Stimulated activated CD8-positive, alpha-beta memory T cell treated with anti-CD3 and anti-CD28 coated beads, Interleukin-12 subunit alpha, Interleukin-12 subunit beta, amount 100 ng/mL, for 24 hours (primary cell): ENCODE measurements around the gene GPR150.
"Not testable (repeated sequence)": the region's sequence is repeated elsewhere in the genome, so short reads cannot be mapped to it uniquely, and the experiment has no call there.

Experiments used
- DNase-seq: peaks from one replicate; pipeline ENCODE4 v3.0.0-alpha.2; 2020; ENCODE audit errors: extremely low read depth

Gene GPR150

GRCh38 chr5:95623706-95624105 lies 3.8 kb downstream of the GPR150 start:
- no peak for DNase-seq

- no peak for DNase-seq
These were observed 4.5 kb downstream of the GPR150 start for GRCh38 chr5:95624368-95624767.

GRCh38 chr5:95626701-95627100 lies 6.8 kb downstream of the GPR150 start:
- DNase-seq: no peak

- no peak for DNase-seq
These were observed 8.3 kb downstream of the GPR150 start for GRCh38 chr5:95627971-95628810.

- no peak for DNase-seq
These were observed 9.0 kb downstream of the GPR150 start for GRCh38 chr5:95628933-95629332.

- no peak for DNase-seq
These were observed 10.6 kb downstream of the GPR150 start for GRCh38 chr5:95630394-95630917.

GRCh38 chr5:95631255-95631958 lies 11.5 kb downstream of the GPR150 start:
- DNase-seq: no peak

- peak; percentile 40 for DNase-seq
These were observed 12.2 kb downstream of the GPR150 start for GRCh38 chr5:95631991-95632675.

- DNase-seq: not testable (repeated sequence)
These were observed 13.1 kb downstream of the GPR150 start for GRCh38 chr5:95632942-95633341.

GRCh38 chr5:95633671-95634070 lies 13.8 kb downstream of the GPR150 start:
- no peak for DNase-seq

- DNase-seq: no peak
These were observed 14.2 kb downstream of the GPR150 start for GRCh38 chr5:95634081-95634480.

GRCh38 chr5:95638632-95639031 lies 18.7 kb downstream of the GPR150 start:
- no peak for DNase-seq

GRCh38 chr5:95641741-95642220 lies 21.9 kb downstream of the GPR150 start:
- DNase-seq: no peak

- no peak for DNase-seq
These were observed 23.3 kb downstream of the GPR150 start for GRCh38 chr5:95643152-95643551.

GRCh38 chr5:95644351-95645042 lies 24.6 kb downstream of the GPR150 start:
- no peak for DNase-seq

- DNase-seq: not testable (repeated sequence)
These were observed 26.3 kb downstream of the GPR150 start for GRCh38 chr5:95646226-95646568.

GRCh38 chr5:95646569-95647431 lies 26.9 kb downstream of the GPR150 start, which contains the start of gene RFESD:
Gene RFESD (plus strand): TSS chr5:95646777. CDS start chr5:95652272, 5,495 bp downstream.
- peak; percentile 95 for DNase-seq

GRCh38 chr5:95647886-95648860 lies 28.3 kb downstream of the GPR150 start:
- DNase-seq: no peak

GRCh38 chr5:95649274-95649673 lies 29.4 kb downstream of the GPR150 start:
- no peak for DNase-seq
